ENCODE results near the gene GALE. TPM values are rescaled to one million over a fixed set of nuclear protein-coding genes. Genes with fewer than 3 reads are reported as not detected.
A peak's percentile ranks its signal among the peaks of the same experiment; 100 is the strongest.

The GALE gene
- total and polyA plus RNA-seq, 2 of the 4 experiments (the other 2 are of a cell fraction) = 31.7 to 39.9 TPM

DNA sequence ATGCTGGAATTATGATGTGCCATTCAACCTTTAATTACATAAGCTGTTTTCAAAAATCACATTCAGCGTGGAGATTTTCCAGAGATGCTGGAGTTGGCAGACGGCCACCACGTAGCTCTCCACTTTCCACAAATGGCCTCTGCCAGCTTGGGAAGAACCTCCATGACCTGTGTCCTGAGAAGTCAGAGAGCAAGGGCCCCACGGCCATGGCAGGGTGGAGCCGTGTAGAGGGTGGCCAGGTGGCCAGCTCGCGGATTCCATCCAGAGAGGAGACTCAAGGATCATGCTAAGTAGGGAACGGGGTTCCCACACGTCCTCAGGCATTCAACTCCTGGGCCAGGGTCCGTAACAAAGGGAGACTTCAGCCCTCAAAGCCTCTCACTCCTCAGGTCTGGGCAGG is 1.3 kb upstream of the GALE start:
- H3K18ac ChIP-seq (ENCODE audit: low read depth, low read length) = no peak overlapping the region
- intact Hi-C loops (cut with micrococcal nuclease) = no loop called here
- H3K4ac ChIP-seq (ENCODE audit: low read depth, low read length) = no peak overlapping the region
- H4K8ac ChIP-seq (ENCODE audit: low read depth in 2 of 2, low read length in 2 of 2) = no peak overlapping the region
- H2BK120ac ChIP-seq (ENCODE audit: low read depth, low read length) = no peak overlapping the region
- WGBS, 2 experiments (ENCODE audit: extremely low coverage in 2 of 2, insufficient read length in 1 of 2) = no CpG with 5 or more reads among the region's 10 CpGs
- CTCF ChIA-PET = interaction anchor here (0.8 kb wide), 1 partner anchor 9 kb away, joined by 3 read pairs; no protein-coding TSS in a partner anchor
- H3K4me3 ChIP-seq (ENCODE audit: insufficient read depth, low read depth, low read length) = no peak overlapping the region
- H2BK5ac ChIP-seq (ENCODE audit: low read depth, low read length, poor library complexity, severe bottlenecking) = no peak overlapping the region
- H3K79me1 ChIP-seq (ENCODE audit: low read depth in 1 of 2, low read length in 2 of 2) = peaks cover 17 to 33% of the 10 kb centered on the region in 2 experiments
- peak overlapping the region; percentile 75 for H2AK9ac ChIP-seq (replicated peaks; ENCODE audit: low read depth, low read length, poor library complexity)
- peaks cover 12% of the 10 kb centered on the region; the same call in 1 of the 2 replicates for H3K9me1 ChIP-seq (ENCODE audit: insufficient read depth, low read length)
- H4K5ac ChIP-seq (ENCODE audit: low read depth, low read length) = no peak overlapping the region
- no peak for DNase-seq
- no peak overlapping the region for H2BK20ac ChIP-seq (ENCODE audit: low read depth, low read length)
- TF ChIP-seq ELK1 (IDR thresholded peaks at IDR 0.05; ENCODE audit: borderline replicate concordance, low read depth, low read length) (no peak), CTCF (conservative IDR thresholded peaks at IDR 0.05; ENCODE audit: low read depth, low read length) (no peak), RAD21 (IDR thresholded peaks at IDR 0.05; ENCODE audit: low read length) (no peak), MAZ (IDR thresholded peaks at IDR 0.05; ENCODE audit: borderline replicate concordance, low read depth, low read length) (no peak), SMC3 (IDR thresholded peaks at IDR 0.05; ENCODE audit: low read depth, low read length) (no peak), MAFK (IDR thresholded peaks at IDR 0.05; ENCODE audit: low read depth, low read length) (no peak), RCOR1 (IDR thresholded peaks at IDR 0.05; ENCODE audit: insufficient replicate concordance, low read length) (no peak), POLR2A (IDR thresholded peaks at IDR 0.05; ENCODE audit: low read depth, low read length) (no peak)
- H2AFZ ChIP-seq (replicated peaks; ENCODE audit: low read length, poor library complexity) = no peak overlapping the region
- peaks cover 19% of the 10 kb centered on the region for H3K36me3 ChIP-seq (ENCODE audit: control insufficient read depth, insufficient read depth, low read length)
- no peak overlapping the region for H2AK5ac ChIP-seq (ENCODE audit: low read depth, low read length)
- dilution Hi-C loops (cut with HindIII; ENCODE audit: low sequenced_read_pairs, unreplicated experiment) = no loop called here
- H3K9ac ChIP-seq (ENCODE audit: low read depth, low read length) = no peak overlapping the region
- POLR2A ChIA-PET (ENCODE audit: unreplicated experiment) = no interaction called here
- no peaks in the 10 kb centered on the region for H3K27me3 ChIP-seq (ENCODE audit: control insufficient read depth, insufficient read depth, low read length)
- H4K20me1 ChIP-seq (ENCODE audit: insufficient read depth, low read length) = no peaks in the 10 kb centered on the region
- H3K9me3 ChIP-seq (ENCODE audit: control insufficient read depth, insufficient read depth, low read length) = no peaks in the 10 kb centered on the region
- in situ Hi-C loops (cut with MboI; ENCODE audit: low sequenced_read_pairs) = no loop called here
- no peak overlapping the region for H3K23ac ChIP-seq (ENCODE audit: low read depth, low read length)
- H3K14ac ChIP-seq (replicated peaks; ENCODE audit: low read depth, low read length) = no peak overlapping the region
- peaks cover 7% of the 10 kb centered on the region; the same call in 1 of the 2 replicates for H3K4me1 ChIP-seq (ENCODE audit: control insufficient read depth, insufficient read depth, low read length)
- H3K56ac ChIP-seq (ENCODE audit: extremely low read depth, insufficient read depth, low read length) = no peak overlapping the region
- no peak overlapping the region for H2BK15ac ChIP-seq (ENCODE audit: low read depth, low read length)
- TSS peak; percentile 60 for BruUV-seq (replicated peaks)
- H3K4me2 ChIP-seq (ENCODE audit: low read depth, low read length) = no peak overlapping the region
- no peak overlapping the region for H3K27ac ChIP-seq (ENCODE audit: insufficient read depth, low read length)
- H4K91ac ChIP-seq (ENCODE audit: insufficient read depth, low read depth, low read length) = no peak overlapping the region
- ATAC-seq (ENCODE audit: low read depth) = no peak

Data from IMR-90 (cell line).